Loucy (cell line): ENCODE data around the gene IL18.

Source experiments
- CTCF ChIP-seq: fragments of 200-600 bp; sonication (generic); conservative IDR thresholded peaks from 2 replicates; pipeline ENCODE4 v1.5.1; 2014; ENCODE audit warnings: mild to moderate bottlenecking, antibody characterized with exemption, low read length
- EZH2phosphoT487 ChIP-seq: fragments of 200-600 bp; IDR thresholded peaks from 2 replicates; pipeline ENCODE4 v1.6.1; 2018; ENCODE audit warnings: antibody characterized with exemption, mild to moderate bottlenecking, moderate library complexity, borderline replicate concordance

GRCh38 chr11:112173152-112173551, 9.3 kb upstream of the IL18 start:
- TF ChIP-seq CTCF = no peak
- no peak for TF ChIP-seq EZH2phosphoT487
